Choroid plexus epithelial cell (primary cell): Measurements from ENCODE around the gene C10orf105.
A peak's percentile ranks its signal among the peaks of the same experiment; 100 is the strongest.

Experiments used
- DNase-seq: peaks from one replicate; pipeline ENCODE4 v3.0.0-alpha.2; 2010; ENCODE audit warnings: low read depth
- H3K4me3 ChIP-seq: 2 replicates; pipeline ENCODE4 v1.5.1; 2011; ENCODE audit warnings: low read depth, mild to moderate bottlenecking, control low read depth, low read length, moderate library complexity
- TF ChIP-seq, protein P1 (sequence below): conservative IDR thresholded peaks from 2 replicates; pipeline ENCODE4 v1.5.1; 2011; ENCODE audit warnings: low read depth, mild to moderate bottlenecking, control low read depth, inconsistent platforms, low read length, moderate library complexity

C10orf105 gene

DNA sequence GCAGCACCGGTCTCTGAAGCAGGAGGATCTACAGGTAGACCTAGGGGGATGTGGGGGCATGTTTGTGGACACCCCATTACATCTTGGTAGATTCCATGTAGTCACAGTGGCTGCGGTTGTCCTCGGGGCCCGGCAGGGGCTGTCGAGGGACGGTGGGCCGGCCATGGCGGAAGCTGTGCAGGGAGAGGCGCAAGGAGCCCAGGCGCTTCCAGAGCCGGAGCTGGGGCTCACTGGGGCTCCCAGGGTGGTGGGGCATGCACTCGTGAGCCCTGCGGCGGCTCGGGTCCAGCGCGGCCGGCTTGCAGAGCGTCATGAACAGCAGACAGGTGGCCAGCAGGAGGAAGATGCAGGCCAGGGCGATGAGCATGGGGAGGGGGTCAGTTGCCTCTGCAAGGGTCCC, 3.7 kb downstream of the C10orf105 start:
- no peak overlapping the region for H3K4me3 ChIP-seq
- no peak for DNase-seq
- TF ChIP-seq, protein P1, sequence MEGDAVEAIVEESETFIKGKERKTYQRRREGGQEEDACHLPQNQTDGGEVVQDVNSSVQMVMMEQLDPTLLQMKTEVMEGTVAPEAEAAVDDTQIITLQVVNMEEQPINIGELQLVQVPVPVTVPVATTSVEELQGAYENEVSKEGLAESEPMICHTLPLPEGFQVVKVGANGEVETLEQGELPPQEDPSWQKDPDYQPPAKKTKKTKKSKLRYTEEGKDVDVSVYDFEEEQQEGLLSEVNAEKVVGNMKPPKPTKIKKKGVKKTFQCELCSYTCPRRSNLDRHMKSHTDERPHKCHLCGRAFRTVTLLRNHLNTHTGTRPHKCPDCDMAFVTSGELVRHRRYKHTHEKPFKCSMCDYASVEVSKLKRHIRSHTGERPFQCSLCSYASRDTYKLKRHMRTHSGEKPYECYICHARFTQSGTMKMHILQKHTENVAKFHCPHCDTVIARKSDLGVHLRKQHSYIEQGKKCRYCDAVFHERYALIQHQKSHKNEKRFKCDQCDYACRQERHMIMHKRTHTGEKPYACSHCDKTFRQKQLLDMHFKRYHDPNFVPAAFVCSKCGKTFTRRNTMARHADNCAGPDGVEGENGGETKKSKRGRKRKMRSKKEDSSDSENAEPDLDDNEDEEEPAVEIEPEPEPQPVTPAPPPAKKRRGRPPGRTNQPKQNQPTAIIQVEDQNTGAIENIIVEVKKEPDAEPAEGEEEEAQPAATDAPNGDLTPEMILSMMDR = no peak

DNA sequence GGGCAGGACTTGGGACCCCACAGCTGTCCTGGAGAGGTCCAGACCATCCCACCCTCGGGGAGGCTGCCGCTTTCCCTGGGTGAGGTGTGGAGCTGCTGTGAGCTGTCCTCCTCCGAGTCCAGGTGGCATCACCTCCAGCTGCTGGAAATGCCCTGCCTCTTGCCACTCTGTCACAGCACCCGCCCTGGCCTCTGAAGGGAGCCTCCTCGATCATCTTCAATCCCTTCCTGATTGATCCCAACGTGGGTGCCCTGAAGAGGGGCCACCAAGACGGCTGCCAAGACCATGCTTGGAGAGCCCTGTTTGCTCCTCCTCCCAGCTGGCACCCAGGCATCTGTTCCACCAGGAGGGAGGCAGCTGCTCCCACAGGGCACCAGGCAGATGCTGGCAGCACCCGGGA, 4.6 kb downstream of the C10orf105 start:
- TF ChIP-seq, protein P1 = no peak
- DNase-seq = no peak
- no peak overlapping the region for H3K4me3 ChIP-seq

DNA sequence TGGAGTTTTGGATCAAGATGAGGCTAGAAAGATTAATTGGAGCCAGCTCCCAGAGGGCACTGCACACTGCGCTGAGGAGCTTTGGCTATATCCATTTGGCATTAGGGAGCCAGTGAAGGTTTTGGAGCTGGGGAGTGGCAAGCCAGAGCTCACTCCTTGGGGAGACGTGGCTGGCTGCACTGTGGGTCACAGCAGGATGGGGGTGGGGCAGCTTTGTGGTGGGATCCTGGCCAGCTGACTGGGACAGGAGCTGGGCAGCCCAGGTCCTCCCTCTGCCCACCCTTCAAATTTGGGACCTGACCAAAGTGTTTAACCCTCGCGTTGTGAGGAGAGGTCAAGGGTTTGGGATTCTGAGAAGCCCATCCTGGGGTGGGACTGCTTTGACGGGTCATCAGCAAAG, 5.0 kb downstream of the C10orf105 start:
- no peak for DNase-seq
- H3K4me3 ChIP-seq = no peak overlapping the region
- TF ChIP-seq, protein P1 = no peak

DNA sequence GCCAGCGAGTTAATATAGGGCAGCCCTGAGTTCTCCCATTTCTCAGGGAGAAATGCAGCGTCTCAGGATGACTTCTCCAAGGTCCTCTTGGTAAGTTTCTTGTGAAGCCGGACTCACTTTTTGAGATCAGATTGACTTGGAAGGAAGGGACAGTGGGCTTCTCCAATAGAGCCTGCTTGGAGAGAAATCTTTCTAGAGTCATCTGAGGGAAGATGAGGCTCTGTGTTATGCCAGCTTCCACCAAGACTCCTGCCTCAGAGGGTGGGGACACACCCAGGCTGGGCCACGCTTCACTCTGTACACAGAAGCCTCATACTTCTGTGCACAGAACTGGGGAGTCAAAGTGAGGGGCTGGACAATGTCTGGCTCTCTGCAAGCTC, 5.6 kb downstream of the C10orf105 start:
- no peak overlapping the region for H3K4me3 ChIP-seq
- TF ChIP-seq, protein P1 = no peak

DNA sequence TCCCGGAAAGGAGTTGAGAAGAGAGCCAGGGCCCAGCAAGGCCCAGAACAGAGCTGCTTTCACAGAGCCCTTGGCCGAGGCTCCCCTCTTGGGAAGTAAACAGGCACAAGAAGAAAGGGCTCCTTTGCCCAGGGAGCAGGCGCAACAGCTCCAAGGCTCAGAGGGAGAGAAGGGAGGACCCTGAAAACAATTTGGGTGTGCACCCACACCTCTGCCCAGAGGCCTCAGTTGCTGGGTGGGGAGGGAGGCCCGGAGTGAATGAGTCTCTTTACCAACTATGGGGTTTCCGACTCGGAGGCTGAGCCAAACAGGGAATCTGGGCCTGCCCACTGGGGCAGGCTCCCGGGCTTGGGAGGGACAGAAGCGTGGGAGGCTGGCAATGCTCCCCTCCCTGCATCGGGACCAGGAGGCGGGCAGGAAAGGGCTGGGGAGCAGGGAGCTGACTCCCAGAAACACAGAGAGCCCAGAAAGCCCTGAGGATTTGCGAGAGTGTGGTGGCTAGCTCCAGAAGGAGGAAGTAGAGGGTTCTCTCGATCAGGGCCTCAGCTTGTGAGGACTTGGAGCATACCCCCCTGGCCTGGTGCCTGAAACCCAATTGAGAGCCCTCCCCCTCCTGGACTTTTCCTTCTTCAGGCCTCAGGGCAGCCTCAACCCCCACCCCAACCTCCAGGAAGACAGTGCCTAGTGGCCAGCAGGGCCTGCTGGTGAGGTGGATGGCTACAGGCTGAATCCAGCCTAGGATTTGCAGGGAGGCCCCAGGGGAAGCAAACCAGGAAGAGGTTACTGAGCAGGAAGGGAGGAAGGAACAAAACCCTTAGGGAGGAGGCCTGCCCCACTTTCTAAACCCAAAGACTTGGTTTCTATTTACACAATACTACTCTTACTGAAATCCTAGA, 6.2 kb downstream of the C10orf105 start:
- no peak overlapping the region for H3K4me3 ChIP-seq
- peak; percentile 23 for DNase-seq

More for the DNA sequence above, 5.6 kb downstream of the C10orf105 start:
- no peak for DNase-seq

DNA sequence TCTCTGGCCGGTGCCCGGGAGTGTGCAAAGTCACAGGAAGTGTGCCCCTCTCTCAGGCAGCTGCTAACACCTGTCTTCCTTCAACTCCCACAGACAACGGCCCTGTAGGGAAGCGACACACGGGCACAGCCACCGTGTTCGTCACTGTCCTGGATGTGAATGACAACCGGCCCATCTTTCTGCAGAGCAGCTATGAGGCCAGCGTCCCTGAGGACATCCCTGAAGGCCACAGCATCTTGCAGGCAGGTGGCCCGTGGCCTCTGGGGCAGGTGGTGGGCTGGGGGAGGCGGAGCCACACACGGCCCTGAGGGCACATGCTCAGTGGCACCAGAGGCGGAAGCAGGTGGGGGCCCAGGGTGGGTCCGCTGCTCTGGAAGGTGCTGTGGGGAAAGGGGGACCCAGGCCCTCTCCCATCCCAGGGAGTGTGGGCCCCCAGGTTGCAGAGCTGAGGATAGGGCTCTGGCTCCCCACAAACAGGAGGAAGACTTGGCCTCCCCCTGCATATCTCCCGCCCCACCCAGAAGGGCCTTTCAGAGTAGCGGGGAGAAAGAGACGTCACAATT, 6.9 kb downstream of the C10orf105 start:
- DNase-seq = no peak
- H3K4me3 ChIP-seq = no peak overlapping the region
- TF ChIP-seq, protein P1 = no peak

More for the DNA sequence above, 6.2 kb downstream of the C10orf105 start:
- TF ChIP-seq, protein P1 = peak; percentile 29
